SK-N-SH (cell line): ENCODE measurements around the gene FAM50B. TPM values are rescaled to one million over a fixed set of nuclear protein-coding genes. Genes with fewer than 3 reads are reported as not detected.

Experiments
- CTCF ChIA-PET: fragments of 300-600, 350-600 bp; formaldehyde crosslinking; extraction: SDS; loops from one replicate; lab custom pipeline; 2021; lab: Yijun Ruan, JAX
- POLR2A ChIA-PET: fragments of 350-600 bp; sonication (Branson Sonifier 250); formaldehyde crosslinking; extraction: SDS; loops from one replicate; lab custom pipeline; 2020; ENCODE audit warnings: antibody characterized with exemption, inconsistent platforms; lab: Yijun Ruan, JAX
- DNase-seq: peaks from one replicate; pipeline ENCODE4 v3.0.0; 2012
- H2AFZ ChIP-seq: fragments of 200-600 bp; sonication (generic); 2 replicates; pipeline ENCODE4 v1.8.1; 2016; ENCODE audit warnings: antibody characterized with exemption, mild to moderate bottlenecking, low read depth
- H3F3A ChIP-seq: fragments of 200-600 bp; sonication (generic); replicated peaks from 2 replicates; pipeline ENCODE3; 2016; ENCODE audit warnings: antibody characterized with exemption, mild to moderate bottlenecking; ENCODE audit not compliant: insufficient read depth
- H3K27ac ChIP-seq, 2 experiments: fragments of 200-500 bp in 1 of 2; fragments of 200-600 bp in 1 of 2; sonication (Bioruptor generic) in 1 of 2; sonication (generic), shearing (Covaris generic) in 1 of 2; 2 replicates each; pipeline versions ENCODE4 v1.5.1 to v1.6.1; 2014 to 2016; ENCODE audit warnings: low read depth in 2 of 2, inconsistent platforms in 1 of 2, low read length in 1 of 2, mild to moderate bottlenecking in 1 of 2, mixed read lengths in 1 of 2
- H3K27me3 ChIP-seq: fragments of 200-600 bp; sonication (generic), shearing (Covaris generic); 2 replicates; pipeline ENCODE4 v1.6.1; 2016; ENCODE audit warnings: mixed run types; ENCODE audit not compliant: insufficient read depth
- H3K36me3 ChIP-seq, 2 experiments: fragments of 200-500 bp in 1 of 2; fragments of 200-600 bp in 1 of 2; sonication (Bioruptor generic) in 1 of 2; sonication (generic) in 1 of 2; replicated peaks in 1 of 2; 2 replicates each; pipeline versions ENCODE3 to v1.5.1; 2014 to 2016; ENCODE audit warnings: low read length in 1 of 2, mild to moderate bottlenecking in 1 of 2; ENCODE audit not compliant: insufficient read depth in 2 of 2, control insufficient read depth in 1 of 2
- H3K4me1 ChIP-seq, 2 experiments: fragments of 200-500 bp in 1 of 2; fragments of 200-600 bp in 1 of 2; sonication (Bioruptor generic) in 1 of 2; sonication (generic), shearing (Covaris generic) in 1 of 2; 2 replicates each; pipeline versions ENCODE4 v1.5.1 to v1.6.1; 2014 to 2016; ENCODE audit warnings: low read depth in 1 of 2, low read length in 1 of 2, mixed run types in 1 of 2; ENCODE audit not compliant: insufficient read depth in 2 of 2, control insufficient read depth in 1 of 2
- H3K4me2 ChIP-seq: fragments of 200-600 bp; sonication (generic), shearing (Covaris generic); 2 replicates; pipeline ENCODE4 v1.6.1; 2017; ENCODE audit warnings: mixed run types
- H3K4me3 ChIP-seq, 2 experiments: fragments of 200-500 bp in 1 of 2; fragments of 200-600 bp in 1 of 2; sonication (Bioruptor generic) in 1 of 2; sonication (generic), shearing (Covaris generic) in 1 of 2; 2 replicates each; pipeline versions ENCODE4 v1.5.1 to v1.8.1; 2014 to 2016; ENCODE audit warnings: low read depth in 2 of 2, inconsistent platforms in 1 of 2, low read length in 1 of 2, mild to moderate bottlenecking in 1 of 2, mixed read lengths in 1 of 2, moderate library complexity in 1 of 2
- H3K79me2 ChIP-seq: fragments of 200-600 bp; sonication (generic); 2 replicates; pipeline ENCODE4 v1.8.1; 2017; ENCODE audit warnings: mild to moderate bottlenecking; ENCODE audit not compliant: insufficient read depth
- H3K9ac ChIP-seq: fragments of 200-600 bp; sonication (generic); 2 replicates; pipeline ENCODE4 v1.6.1; 2017; ENCODE audit warnings: mixed run types
- H3K9me2 ChIP-seq: fragments of 200-600 bp; sonication (generic); 2 replicates; pipeline ENCODE4 v1.6.1; 2017; ENCODE audit warnings: mixed run types
- H3K9me3 ChIP-seq: fragments of 200-600 bp; sonication (generic); 2 replicates; pipeline ENCODE4 v1.6.1; 2017; ENCODE audit warnings: mixed run types, mild to moderate bottlenecking, moderate library complexity
- H4K20me1 ChIP-seq: fragments of 200-600 bp; sonication (generic); 2 replicates; pipeline ENCODE4 v1.6.1; 2017; ENCODE audit warnings: mild to moderate bottlenecking, mixed run types; ENCODE audit not compliant: insufficient read depth
- EP300 ChIP-seq, 2 experiments: IDR thresholded peaks; 2 replicates each; pipeline versions ENCODE4 v1.4.0 to v1.6.1; 2012; ENCODE audit warnings: borderline replicate concordance in 1 of 2, low read depth in 1 of 2, low read length in 1 of 2
- EZH2phosphoT487 ChIP-seq: fragments of 200-600 bp; sonication (generic); IDR thresholded peaks from 2 replicates; pipeline ENCODE4 v1.6.1; 2017; ENCODE audit warnings: low read depth, mixed run types, mild to moderate bottlenecking, antibody characterized with exemption, moderate library complexity, borderline replicate concordance
- FOXJ3 ChIP-seq: sonication (generic); formaldehyde crosslinking; IDR thresholded peaks from 2 replicates; pipeline ENCODE4 v1.5.1; 2020; ENCODE audit warnings: mild to moderate bottlenecking, missing genetic modification reagents
- FOXM1 ChIP-seq: IDR thresholded peaks from 2 replicates; pipeline ENCODE4 v1.4.0; 2012; ENCODE audit warnings: low read depth, mild to moderate bottlenecking
- GATA2 ChIP-seq: sonication (generic); formaldehyde crosslinking; IDR thresholded peaks from 2 replicates; pipeline ENCODE4 v1.5.0; 2020; ENCODE audit warnings: mild to moderate bottlenecking, missing genetic modification reagents
- IRF3 ChIP-seq: fragments of 150-350 bp; IDR thresholded peaks from 2 replicates; pipeline ENCODE4 v1.6.1; 2016; ENCODE audit warnings: mild to moderate bottlenecking, low read depth, low read length
- MAX ChIP-seq: IDR thresholded peaks from 2 replicates; pipeline ENCODE4 v1.4.0; 2012; ENCODE audit warnings: low read depth
- MEF2A ChIP-seq: IDR thresholded peaks from 2 replicates; pipeline ENCODE4 v1.4.0; 2012; ENCODE audit warnings: low read depth, borderline replicate concordance
- MXI1 ChIP-seq: IDR thresholded peaks from 2 replicates; pipeline ENCODE4 v1.6.1; 2012; ENCODE audit warnings: mild to moderate bottlenecking, low read depth, low read length, improper control_type of control experiment
- NFIC ChIP-seq: IDR thresholded peaks from 2 replicates; pipeline ENCODE4 v1.4.0; 2012; ENCODE audit warnings: borderline replicate concordance
- NRF1 ChIP-seq: IDR thresholded peaks from 2 replicates; pipeline ENCODE4 v1.6.1; 2012; ENCODE audit warnings: low read depth, mild to moderate bottlenecking, low read length
- PBX3 ChIP-seq: IDR thresholded peaks from 2 replicates; pipeline ENCODE4; 2012
- POLR2AphosphoS5 ChIP-seq: IDR thresholded peaks from 2 replicates; pipeline ENCODE4 v1.6.1; 2012; ENCODE audit warnings: low read depth, low read length
- RCOR1 ChIP-seq: fragments of 150-350 bp; IDR thresholded peaks from 2 replicates; pipeline ENCODE4 v1.6.1; 2017; ENCODE audit warnings: antibody characterized with exemption, low read length
- REST ChIP-seq: IDR thresholded peaks from 2 replicates; pipeline ENCODE4 v1.6.1; 2012; ENCODE audit warnings: mild to moderate bottlenecking, low read depth, low read length, moderate library complexity
- RXRA ChIP-seq: IDR thresholded peaks from 2 replicates; pipeline ENCODE4 v1.4.0; 2012; ENCODE audit warnings: low read depth, mild to moderate bottlenecking, borderline replicate concordance
- SMC3 ChIP-seq: IDR thresholded peaks from 2 replicates; pipeline ENCODE4 v1.6.1; 2012; ENCODE audit warnings: low read depth, low read length, improper control_type of control experiment
- TAF1 ChIP-seq: IDR thresholded peaks from 2 replicates; pipeline ENCODE4 v1.6.1; 2012; ENCODE audit warnings: low read depth, mild to moderate bottlenecking, low read length, moderate library complexity, borderline replicate concordance
- USF1 ChIP-seq: IDR thresholded peaks from 2 replicates; pipeline ENCODE4 v1.4.0; 2012; ENCODE audit warnings: low read depth, borderline replicate concordance
- YY1 ChIP-seq: IDR thresholded peaks from 2 replicates; pipeline ENCODE4 v1.4.0; 2012; ENCODE audit warnings: low read depth, mild to moderate bottlenecking
- WGBS: methylation state at CpG from one replicate; pipeline ENCODE4 v1.1.6; 2017; ENCODE audit warnings: low lambda C conversion rate; 5-methylcytosine and 5-hydroxymethylcytosine counted together
- polyA plus RNA-seq, 3 experiments: library from polyadenylated mRNA; depleted of rRNA; stranded (reverse); fragments of >200 nt; gene quantifications; 2 replicates each; pipeline ENCODE4 v1.2.3, GENCODE V29; 2012

Gene FAM50B
- polyA plus RNA-seq, 1 of the 3 experiments (the other 2 are of a cell fraction), result 13.8 TPM

- H3K9me3 ChIP-seq, result no peaks in the 10 kb centered on the region
- no peak overlapping the region for H3K9ac ChIP-seq
- no peaks in the 10 kb centered on the region for H3K4me1 ChIP-seq
- H3K79me2 ChIP-seq, result no peaks in the 10 kb centered on the region
- no peaks in the 10 kb centered on the region for H3K27me3 ChIP-seq
- no peak overlapping the region for H3K4me2 ChIP-seq
- H3K36me3 ChIP-seq, result no peaks in the 10 kb centered on the region
- no peak for TF ChIP-seq RCOR1
- no peak for TF ChIP-seq MAX
- no peak for TF ChIP-seq NRF1
- TF ChIP-seq FOXM1, result no peak
- no peak for TF ChIP-seq USF1
- no peak for TF ChIP-seq POLR2AphosphoS5
- no peak for TF ChIP-seq FOXJ3 (CRISPR knock-in tag)
- no peak for TF ChIP-seq MEF2A
- no peak for TF ChIP-seq TAF1
- no peak for TF ChIP-seq REST
- H3K4me3 ChIP-seq, result no peak overlapping the region
- 89% methylated on average over 14 of the region's 14 CpGs for WGBS
- no peaks in the 10 kb centered on the region for H4K20me1 ChIP-seq
- H3F3A ChIP-seq, result no peaks in the 10 kb centered on the region
- ChIA-PET CTCF (interaction anchor here (0.6 to 4.7 kb wide), 3 partner anchors 9 to 79 kb away, joined by 4 to 19 read pairs (median 7); partner anchors contain the start of gene FAM50B), POLR2A (no interaction called here)
- no peak for DNase-seq
- no peak overlapping the region for H2AFZ ChIP-seq
- no peaks in the 10 kb centered on the region for H3K9me2 ChIP-seq
- no peak overlapping the region for H3K27ac ChIP-seq
Observed at GRCh38 chr6:3894590-3895311, 45.6 kb downstream of the FAM50B start.

GRCh38 chr6:3895312-3895653 lies 46.1 kb downstream of the FAM50B start:
- DNase-seq, result no peak
- Histone ChIP-seq H3K4me1 (no peaks in the 10 kb centered on the region), H3F3A (no peaks in the 10 kb centered on the region), H2AFZ (no peak overlapping the region), H3K36me3 (no peaks in the 10 kb centered on the region), H4K20me1 (no peaks in the 10 kb centered on the region), H3K4me2 (no peak overlapping the region), H3K9me2 (no peaks in the 10 kb centered on the region), H3K9ac (no peak overlapping the region), H3K4me3 (no peak overlapping the region), H3K27ac (no peak overlapping the region), H3K27me3 (no peaks in the 10 kb centered on the region), H3K9me3 (no peaks in the 10 kb centered on the region)
- CTCF ChIA-PET, result interaction anchor here (2.5 to 4.7 kb wide), 2 partner anchors 10 to 46 kb away, joined by 7 to 19 read pairs; partner anchors contain the start of gene FAM50B
- POLR2A ChIA-PET, result no interaction called here
- WGBS, result 93% methylated on average over 6 of the region's 6 CpGs
- TF ChIP-seq EP300 (IDR thresholded peaks at IDR 0.05; ENCODE audit: borderline replicate concordance in 1 of 2, low read depth in 1 of 2, low read length in 1 of 2) (no peak), RXRA (no peak), SMC3 (no peak), FOXJ3 (CRISPR knock-in tag) (no peak), GATA2 (CRISPR knock-in tag) (no peak), PBX3 (no peak), POLR2AphosphoS5 (no peak), MXI1 (no peak), USF1 (no peak), IRF3 (no peak), NFIC (no peak), YY1 (no peak), EZH2phosphoT487 (no peak)
- TF ChIP-seq, all 33 proteins: peak for 0
- H3K79me2 ChIP-seq, result no peaks in the 10 kb centered on the region
